ENCODE data around the gene AGTPBP1.

DNA sequence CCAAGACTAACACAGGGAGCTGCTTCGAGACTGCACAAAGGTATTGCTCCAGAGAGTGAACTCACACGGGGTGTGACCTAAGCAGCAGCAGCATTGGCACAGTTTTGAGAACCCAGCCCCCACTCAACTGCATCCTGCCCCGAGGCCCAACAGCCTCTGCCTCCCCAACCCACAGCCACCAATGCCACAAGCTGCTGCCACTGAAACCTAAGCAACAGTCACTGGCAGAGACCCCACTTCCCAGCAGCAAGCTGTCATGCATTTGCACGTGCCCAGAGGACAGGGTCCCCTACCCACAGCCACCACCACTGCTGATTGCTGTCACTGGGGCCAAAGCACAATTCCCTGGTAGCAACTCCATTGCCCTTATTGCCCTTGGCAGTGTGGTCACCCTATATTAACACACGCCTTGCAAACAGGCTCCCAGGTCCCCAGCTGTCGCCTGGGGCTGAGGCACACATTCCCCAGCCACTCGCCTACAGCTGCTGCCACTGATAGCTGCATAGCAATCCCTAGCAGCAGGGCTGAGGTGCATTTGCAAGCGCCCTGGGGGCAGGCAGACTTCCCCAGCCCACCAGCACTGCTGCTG, 141.0 kb downstream of the AGTPBP1 start:
- TF ChIP-seq, protein P1, sequence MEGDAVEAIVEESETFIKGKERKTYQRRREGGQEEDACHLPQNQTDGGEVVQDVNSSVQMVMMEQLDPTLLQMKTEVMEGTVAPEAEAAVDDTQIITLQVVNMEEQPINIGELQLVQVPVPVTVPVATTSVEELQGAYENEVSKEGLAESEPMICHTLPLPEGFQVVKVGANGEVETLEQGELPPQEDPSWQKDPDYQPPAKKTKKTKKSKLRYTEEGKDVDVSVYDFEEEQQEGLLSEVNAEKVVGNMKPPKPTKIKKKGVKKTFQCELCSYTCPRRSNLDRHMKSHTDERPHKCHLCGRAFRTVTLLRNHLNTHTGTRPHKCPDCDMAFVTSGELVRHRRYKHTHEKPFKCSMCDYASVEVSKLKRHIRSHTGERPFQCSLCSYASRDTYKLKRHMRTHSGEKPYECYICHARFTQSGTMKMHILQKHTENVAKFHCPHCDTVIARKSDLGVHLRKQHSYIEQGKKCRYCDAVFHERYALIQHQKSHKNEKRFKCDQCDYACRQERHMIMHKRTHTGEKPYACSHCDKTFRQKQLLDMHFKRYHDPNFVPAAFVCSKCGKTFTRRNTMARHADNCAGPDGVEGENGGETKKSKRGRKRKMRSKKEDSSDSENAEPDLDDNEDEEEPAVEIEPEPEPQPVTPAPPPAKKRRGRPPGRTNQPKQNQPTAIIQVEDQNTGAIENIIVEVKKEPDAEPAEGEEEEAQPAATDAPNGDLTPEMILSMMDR (IDR thresholded peaks at IDR 0.05) = no peak
- TF ChIP-seq POLR2A (IDR thresholded peaks at IDR 0.05) = no peak
